Activated CD4-positive, alpha-beta memory T cell treated with anti-CD3 and anti-CD28 coated beads, Interleukin-2, amount 10 ng/mL, durations not matched to agents 7 days and 5 days (primary cell): Measurements from ENCODE around the gene SRPK1. TPM values are rescaled to one million over a fixed set of nuclear protein-coding genes. Genes with fewer than 3 reads are reported as not detected.
"Not testable (repeated sequence)": the region's sequence is repeated elsewhere in the genome, so short reads cannot be mapped to it uniquely, and the experiment has no call there.

Source experiments
- CTCF ChIA-PET: fragments of 350-600 bp; sonication (Branson Sonifier 250); formaldehyde crosslinking; loops from one replicate; lab custom pipeline; 2021; ENCODE audit warnings: antibody characterized with exemption, inconsistent platforms; lab: Charles Lee
- POLR2A ChIA-PET: fragments of 350-600 bp; sonication (Branson Sonifier 250); formaldehyde crosslinking; loops from one replicate; lab custom pipeline; 2021; ENCODE audit warnings: antibody characterized with exemption; lab: Charles Lee
- DNase-seq: peaks from one replicate; pipeline ENCODE4 v3.0.0-alpha.2; 2020
- H3K27ac Mint-ChIP-seq: one replicate; pipeline ENCODE4 v1.8.0; 2021; ENCODE audit warnings: mild to moderate bottlenecking, mixed read lengths
- H3K27me3 Mint-ChIP-seq: one replicate; pipeline ENCODE4 v1.8.0; 2021; ENCODE audit warnings: mixed read lengths
- H3K36me3 Mint-ChIP-seq: one replicate; pipeline ENCODE4 v1.8.0; 2021; ENCODE audit warnings: low read depth, mixed read lengths
- H3K4me1 Mint-ChIP-seq: one replicate; pipeline ENCODE4 v1.8.0; 2021; ENCODE audit warnings: mixed read lengths
- H3K4me3 Mint-ChIP-seq: one replicate; pipeline ENCODE4 v1.8.0; 2021; ENCODE audit warnings: mild to moderate bottlenecking, mixed read lengths
- H3K9me3 Mint-ChIP-seq: one replicate; pipeline ENCODE4 v1.8.0; 2021; ENCODE audit warnings: mixed read lengths
- total RNA-seq, 2 experiments: library from RNA; stranded (reverse); gene quantifications; one replicate each; pipeline ENCODE4 v1.2.3, GENCODE V29; 2021

Gene SRPK1
- total RNA-seq, 2 experiments from 2014 or later = 83.0 to 85.4 TPM

DNA sequence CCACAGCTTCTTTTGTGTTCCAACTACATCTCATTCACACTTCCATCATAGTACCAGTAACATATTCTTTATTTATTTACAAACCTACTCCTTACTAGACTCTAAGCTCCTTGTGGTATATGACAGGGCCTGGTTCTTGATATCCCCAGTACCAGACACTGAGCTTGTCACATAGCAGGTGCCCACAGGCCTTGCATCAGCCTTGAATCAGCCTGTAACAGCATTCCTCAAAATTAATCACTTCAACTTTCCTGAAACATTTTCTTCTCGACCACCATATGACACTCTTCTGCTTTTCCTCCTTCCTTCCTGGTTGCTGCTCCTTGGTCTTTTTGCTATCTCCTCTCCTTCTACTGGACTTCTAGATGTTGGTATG, 24.7 kb upstream of the SRPK1 start:
- H3K9me3 Mint-ChIP-seq = no peaks in the 10 kb centered on the region
- H3K27ac Mint-ChIP-seq = no peak overlapping the region
- DNase-seq = no peak
- H3K27me3 Mint-ChIP-seq = peaks cover 3% of the 10 kb centered on the region
- ChIA-PET CTCF (no interaction called here), POLR2A (no interaction called here)
- H3K4me3 Mint-ChIP-seq = no peak overlapping the region
- no peaks in the 10 kb centered on the region for H3K36me3 Mint-ChIP-seq
- no peaks in the 10 kb centered on the region for H3K4me1 Mint-ChIP-seq

DNA sequence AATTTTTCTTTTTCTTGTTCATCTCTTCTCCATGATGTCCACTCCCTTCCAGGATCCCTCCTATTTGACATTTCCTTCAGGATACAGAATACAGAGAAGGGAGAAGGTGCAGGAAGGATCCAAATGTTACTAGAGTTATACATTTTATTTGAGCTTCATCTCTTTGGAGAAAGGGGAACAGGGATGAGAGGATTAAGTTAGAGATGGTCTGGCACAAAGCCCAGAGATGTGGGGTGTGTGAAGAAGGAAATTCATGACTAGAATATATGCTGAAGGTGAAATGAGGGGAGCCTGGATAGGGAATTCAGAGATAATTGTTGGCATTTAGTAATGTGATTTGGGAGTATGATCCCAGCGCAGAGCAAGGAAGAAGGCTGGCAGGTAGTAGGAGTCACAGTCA, 22.5 kb upstream of the SRPK1 start:
- Mint-ChIP-seq H3K27me3 (peaks cover 3% of the 10 kb centered on the region), H3K36me3 (no peaks in the 10 kb centered on the region), H3K4me1 (no peaks in the 10 kb centered on the region), H3K27ac (no peak overlapping the region), H3K4me3 (no peak overlapping the region), H3K9me3 (no peaks in the 10 kb centered on the region)
- CTCF ChIA-PET = interaction anchor here (0.6 kb wide), 1 partner anchor 362 kb away, joined by 3 read pairs; no protein-coding TSS in a partner anchor
- no peak for DNase-seq
- POLR2A ChIA-PET = no interaction called here

DNA sequence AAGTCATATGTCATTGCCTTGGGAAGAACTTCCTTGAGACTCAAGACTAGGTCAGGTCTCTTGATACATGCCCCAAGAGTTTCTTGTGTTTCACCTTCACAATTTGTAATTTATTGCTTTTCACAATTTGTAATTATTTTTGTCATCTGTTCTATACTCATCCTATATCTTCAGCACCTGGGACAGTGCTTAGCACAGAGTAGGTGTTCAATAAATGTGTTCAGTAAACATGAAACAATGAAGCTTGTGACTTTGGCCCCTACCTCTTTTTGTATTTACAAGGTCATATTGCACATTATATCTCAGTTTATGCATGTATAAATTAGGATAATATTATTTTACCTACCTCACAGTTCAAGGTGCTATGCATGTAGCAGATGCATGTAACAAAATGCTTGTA, 21.5 kb upstream of the SRPK1 start:
- no peak for DNase-seq
- Mint-ChIP-seq H3K27ac (no peak overlapping the region), H3K27me3 (peaks cover 3% of the 10 kb centered on the region), H3K36me3 (no peaks in the 10 kb centered on the region), H3K9me3 (no peaks in the 10 kb centered on the region), H3K4me1 (no peaks in the 10 kb centered on the region), H3K4me3 (no peak overlapping the region)
- ChIA-PET CTCF (no interaction called here), POLR2A (no interaction called here)

DNA sequence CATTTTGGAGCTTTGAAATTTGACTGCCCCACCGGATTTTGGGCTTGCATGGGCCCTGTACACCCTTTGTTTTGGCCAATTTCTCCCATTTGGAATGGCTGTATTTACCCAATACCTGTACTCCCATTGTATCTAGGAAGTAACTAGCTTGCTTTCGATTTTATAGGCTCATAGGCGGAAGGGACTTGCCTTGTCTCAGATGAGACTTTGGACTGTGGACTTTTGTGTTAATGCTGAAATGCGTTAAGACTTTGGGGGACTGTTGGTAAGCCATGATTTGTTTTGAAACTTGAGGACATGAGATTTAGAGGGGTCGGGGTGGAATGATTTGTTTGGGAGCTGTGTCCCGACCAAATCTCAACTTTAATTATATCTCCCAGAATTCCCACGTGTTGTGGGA, 20.3 kb upstream of the SRPK1 start:
- H3K9me3 Mint-ChIP-seq, H3K27ac Mint-ChIP-seq, H3K4me1 Mint-ChIP-seq, POLR2A ChIA-PET, DNase-seq, H3K4me3 Mint-ChIP-seq, H3K27me3 Mint-ChIP-seq, CTCF ChIA-PET, H3K36me3 Mint-ChIP-seq: not testable (repeated sequence)

DNA sequence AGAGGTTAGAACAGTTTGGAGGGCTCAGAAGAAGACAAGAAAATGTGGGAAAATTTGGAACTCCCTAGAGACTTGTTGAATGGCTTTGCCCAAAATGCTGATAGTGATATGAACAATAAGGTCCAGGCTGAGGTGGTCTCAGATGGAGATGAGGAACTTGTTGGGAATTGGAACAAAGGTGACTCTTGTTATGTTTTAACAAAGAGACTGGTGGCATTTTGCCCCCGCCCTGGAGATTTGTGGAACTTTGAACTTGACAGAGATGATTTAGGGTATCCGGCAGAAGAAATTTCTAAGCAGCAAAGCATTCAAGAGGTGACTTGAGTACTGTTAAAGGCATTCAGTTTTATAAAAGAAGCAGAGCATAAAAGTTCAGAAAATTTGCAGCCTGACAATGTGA, 19.1 kb upstream of the SRPK1 start:
- H3K27ac Mint-ChIP-seq, H3K4me1 Mint-ChIP-seq, CTCF ChIA-PET, H3K36me3 Mint-ChIP-seq, H3K9me3 Mint-ChIP-seq, DNase-seq, H3K4me3 Mint-ChIP-seq, POLR2A ChIA-PET: not testable (repeated sequence)
- H3K27me3 Mint-ChIP-seq = peaks cover 13% of the 10 kb centered on the region

DNA sequence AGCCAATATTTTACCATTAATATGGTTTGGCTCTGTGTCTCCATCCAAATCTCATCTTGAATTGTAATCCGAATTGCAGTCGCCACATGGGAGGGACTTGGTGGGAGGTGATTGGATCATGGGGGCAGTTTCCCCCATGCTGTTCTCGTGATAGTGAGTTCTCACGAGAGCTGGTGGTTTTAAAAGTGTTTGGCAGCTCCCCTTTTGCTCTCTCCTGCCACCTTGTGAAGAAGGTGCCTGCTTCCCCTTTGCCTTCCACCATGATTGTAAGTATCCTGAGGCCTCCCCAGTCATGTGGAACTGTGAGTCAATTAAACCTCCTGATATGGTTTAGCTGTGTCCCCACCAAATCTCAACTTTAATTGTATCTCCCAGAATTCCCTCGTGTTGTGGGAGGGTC, 18.4 kb upstream of the SRPK1 start:
- H3K27me3 Mint-ChIP-seq = peaks cover 15% of the 10 kb centered on the region
- H3K9me3 Mint-ChIP-seq, H3K4me3 Mint-ChIP-seq, H3K4me1 Mint-ChIP-seq, H3K36me3 Mint-ChIP-seq, CTCF ChIA-PET, POLR2A ChIA-PET, DNase-seq, H3K27ac Mint-ChIP-seq: not testable (repeated sequence)

DNA sequence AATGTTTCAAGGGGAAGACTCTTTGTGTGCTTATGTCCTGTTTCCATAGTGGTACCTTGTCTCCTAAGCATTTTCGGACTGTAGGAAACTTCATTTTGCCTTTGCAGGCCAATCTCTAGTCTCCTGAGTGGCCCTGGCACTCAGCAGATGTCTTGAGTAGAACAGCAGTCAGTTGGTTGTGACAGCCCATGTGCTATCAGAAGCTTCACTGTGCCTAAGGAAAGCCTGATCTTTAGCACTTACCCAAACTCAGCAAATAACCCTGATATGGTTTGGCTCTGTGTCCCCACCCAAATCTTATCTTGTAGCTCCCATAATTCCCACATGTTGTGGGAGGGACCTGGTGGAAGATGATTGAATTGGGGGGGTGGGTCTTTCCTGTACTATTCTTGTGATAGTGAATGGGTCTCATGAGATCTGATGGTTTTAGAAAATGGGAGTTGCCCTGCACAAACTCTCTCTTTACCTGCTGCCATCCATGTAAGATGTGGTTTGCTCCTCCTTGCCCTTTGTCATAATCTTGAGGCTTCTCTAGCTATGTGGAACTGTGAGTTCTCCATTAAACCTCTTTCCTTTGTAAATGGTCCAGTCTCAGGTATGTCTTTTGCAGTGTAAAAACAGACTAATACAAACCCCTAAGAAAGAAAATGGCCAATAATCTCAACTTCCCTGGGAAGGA, 15.9 kb upstream of the SRPK1 start:
- ChIA-PET CTCF (no interaction called here), POLR2A (no interaction called here)
- Mint-ChIP-seq H3K36me3 (no peaks in the 10 kb centered on the region), H3K27me3 (peaks cover 12% of the 10 kb centered on the region), H3K4me1 (no peaks in the 10 kb centered on the region), H3K27ac (no peak overlapping the region), H3K4me3 (no peak overlapping the region), H3K9me3 (no peaks in the 10 kb centered on the region)
- DNase-seq = no peak

DNA sequence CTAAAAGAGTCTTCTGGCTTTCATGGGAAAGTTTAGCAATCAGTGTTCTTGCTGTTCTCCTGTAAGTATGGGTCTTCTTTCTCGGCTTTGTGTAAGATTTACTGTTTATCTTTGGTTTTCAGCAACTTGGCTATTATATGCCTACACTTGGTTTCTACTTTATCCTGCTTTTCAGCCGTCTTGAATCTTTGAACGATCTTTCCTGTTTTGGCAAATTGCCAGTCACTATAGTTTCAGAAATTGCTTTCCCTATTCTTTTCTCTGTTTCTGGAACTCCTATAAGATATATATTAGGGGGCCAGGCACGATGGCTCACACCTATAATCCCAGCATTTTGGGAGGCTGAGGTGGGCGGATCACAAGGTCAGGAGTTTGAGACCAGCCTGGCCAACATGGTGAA, 14.6 kb upstream of the SRPK1 start:
- Mint-ChIP-seq H3K9me3 (no peaks in the 10 kb centered on the region), H3K27ac (no peak overlapping the region), H3K36me3 (no peaks in the 10 kb centered on the region), H3K27me3 (peaks cover 12% of the 10 kb centered on the region), H3K4me3 (no peak overlapping the region), H3K4me1 (no peaks in the 10 kb centered on the region)
- ChIA-PET POLR2A (no interaction called here), CTCF (no interaction called here)
- no peak for DNase-seq

DNA sequence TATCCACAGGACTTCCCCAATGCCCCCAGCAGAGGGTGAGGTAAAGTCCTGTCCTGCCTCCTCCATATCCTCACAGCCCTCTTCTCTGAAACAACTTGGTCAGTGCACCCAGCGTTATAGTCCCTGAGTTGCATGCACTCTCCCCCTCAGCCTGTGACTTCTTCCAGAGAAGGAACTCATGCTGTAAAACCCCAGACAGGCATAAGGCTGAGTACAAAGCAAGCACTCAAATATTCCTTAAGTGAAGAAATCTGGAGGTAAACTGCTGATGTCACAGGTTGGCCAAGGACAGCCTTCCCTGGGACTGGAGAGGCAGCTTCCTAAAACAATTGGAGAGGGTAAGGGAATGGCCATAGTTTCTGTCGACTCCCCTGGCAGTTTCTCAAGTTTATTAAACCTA, 12.9 kb upstream of the SRPK1 start:
- CTCF ChIA-PET = no interaction called here
- no peaks in the 10 kb centered on the region for H3K36me3 Mint-ChIP-seq
- POLR2A ChIA-PET = no interaction called here
- DNase-seq = no peak
- peaks cover 12% of the 10 kb centered on the region for H3K27me3 Mint-ChIP-seq
- no peaks in the 10 kb centered on the region for H3K4me1 Mint-ChIP-seq
- no peaks in the 10 kb centered on the region for H3K9me3 Mint-ChIP-seq
- H3K4me3 Mint-ChIP-seq = no peak overlapping the region
- no peak overlapping the region for H3K27ac Mint-ChIP-seq

DNA sequence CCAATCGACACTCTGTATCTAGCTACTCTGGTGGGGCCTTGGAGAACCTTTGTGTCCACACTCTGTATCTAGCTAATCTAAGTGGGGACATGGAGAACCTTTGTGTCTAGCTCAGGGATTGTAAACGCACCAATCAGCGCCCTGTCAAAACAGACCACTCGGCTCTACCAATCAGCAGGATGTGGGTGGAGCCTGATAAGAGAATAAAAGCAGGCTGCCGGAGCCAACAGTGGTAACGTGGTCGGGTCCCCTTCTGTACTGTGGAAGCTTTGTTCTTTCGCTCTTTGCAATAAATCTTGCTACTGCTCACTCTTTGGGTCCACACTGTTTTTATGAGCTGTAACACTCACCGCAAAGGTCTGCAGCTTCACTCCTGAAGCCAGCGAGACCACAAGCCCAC, 11.0 kb upstream of the SRPK1 start:
- H3K4me1 Mint-ChIP-seq, H3K4me3 Mint-ChIP-seq, H3K27me3 Mint-ChIP-seq, CTCF ChIA-PET, DNase-seq, H3K27ac Mint-ChIP-seq, H3K9me3 Mint-ChIP-seq, H3K36me3 Mint-ChIP-seq: not testable (repeated sequence)
- POLR2A ChIA-PET = interaction anchor here (2.9 kb wide), 1 partner anchor 11 kb away, joined by 9 read pairs; the partner anchor contains the start of gene SRPK1

DNA sequence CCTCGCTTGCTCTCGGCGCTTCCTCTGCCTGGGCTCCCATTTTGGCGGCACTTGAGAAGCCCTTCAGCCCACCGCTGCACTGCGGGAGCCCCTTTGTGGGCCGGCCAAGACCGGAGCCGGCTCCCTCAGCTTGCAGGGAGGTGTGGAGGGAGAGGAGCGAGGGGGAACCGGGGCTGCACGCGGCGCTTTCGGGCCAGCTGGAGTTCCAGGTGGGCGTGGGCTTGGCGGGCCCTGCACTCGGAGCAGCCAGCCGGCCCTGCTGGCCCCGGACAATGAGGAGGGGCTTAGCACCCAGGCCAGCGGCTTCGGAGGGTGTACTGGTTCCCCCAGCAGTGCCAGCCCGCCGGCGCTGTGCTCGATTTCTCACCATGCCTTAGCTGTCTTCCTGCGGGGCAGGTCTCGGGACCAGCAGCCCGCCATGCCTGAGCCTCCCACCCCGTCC, 10.2 kb upstream of the SRPK1 start:
- Mint-ChIP-seq H3K9me3 (no peaks in the 10 kb centered on the region), H3K4me3 (no peak overlapping the region), H3K4me1 (no peaks in the 10 kb centered on the region), H3K27ac (no peak overlapping the region), H3K27me3 (peaks cover 5% of the 10 kb centered on the region), H3K36me3 (no peaks in the 10 kb centered on the region)
- ChIA-PET CTCF (no interaction called here), POLR2A (interaction anchor here (2.9 kb wide), 1 partner anchor 10 kb away, joined by 9 read pairs; the partner anchor contains the start of gene SRPK1)
- DNase-seq = no peak

DNA sequence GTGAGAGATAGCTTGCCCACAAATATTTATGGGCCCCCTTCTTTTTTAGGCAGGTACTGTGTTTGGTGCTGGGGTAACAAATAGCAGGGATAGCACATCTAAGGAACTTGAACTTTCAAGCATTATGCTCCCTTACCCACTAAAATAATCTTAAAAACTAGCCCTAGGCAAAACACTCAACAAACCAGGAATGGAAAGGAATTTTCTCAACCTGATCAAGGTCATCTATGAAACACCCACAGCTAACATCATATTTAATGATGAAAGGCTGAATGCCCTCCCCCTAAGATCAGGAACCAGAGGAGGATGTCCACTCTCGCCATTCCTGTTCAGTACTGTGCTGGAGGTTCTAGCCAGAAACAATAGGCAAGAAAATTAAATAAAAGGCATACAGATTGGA, 8.7 kb upstream of the SRPK1 start:
- H3K27ac Mint-ChIP-seq = no peak overlapping the region
- peaks cover under 1% of the 10 kb centered on the region for H3K36me3 Mint-ChIP-seq
- H3K9me3 Mint-ChIP-seq = no peaks in the 10 kb centered on the region
- H3K27me3 Mint-ChIP-seq = peaks cover 1% of the 10 kb centered on the region
- ChIA-PET POLR2A (no interaction called here), CTCF (interaction anchor here (1.2 to 1.6 kb wide), 2 partner anchors 98 to 165 kb away, joined by 3 to 4 read pairs; partner anchors contain the start of gene MAPK14)
- H3K4me3 Mint-ChIP-seq = no peak overlapping the region
- no peaks in the 10 kb centered on the region for H3K4me1 Mint-ChIP-seq
- DNase-seq = no peak

DNA sequence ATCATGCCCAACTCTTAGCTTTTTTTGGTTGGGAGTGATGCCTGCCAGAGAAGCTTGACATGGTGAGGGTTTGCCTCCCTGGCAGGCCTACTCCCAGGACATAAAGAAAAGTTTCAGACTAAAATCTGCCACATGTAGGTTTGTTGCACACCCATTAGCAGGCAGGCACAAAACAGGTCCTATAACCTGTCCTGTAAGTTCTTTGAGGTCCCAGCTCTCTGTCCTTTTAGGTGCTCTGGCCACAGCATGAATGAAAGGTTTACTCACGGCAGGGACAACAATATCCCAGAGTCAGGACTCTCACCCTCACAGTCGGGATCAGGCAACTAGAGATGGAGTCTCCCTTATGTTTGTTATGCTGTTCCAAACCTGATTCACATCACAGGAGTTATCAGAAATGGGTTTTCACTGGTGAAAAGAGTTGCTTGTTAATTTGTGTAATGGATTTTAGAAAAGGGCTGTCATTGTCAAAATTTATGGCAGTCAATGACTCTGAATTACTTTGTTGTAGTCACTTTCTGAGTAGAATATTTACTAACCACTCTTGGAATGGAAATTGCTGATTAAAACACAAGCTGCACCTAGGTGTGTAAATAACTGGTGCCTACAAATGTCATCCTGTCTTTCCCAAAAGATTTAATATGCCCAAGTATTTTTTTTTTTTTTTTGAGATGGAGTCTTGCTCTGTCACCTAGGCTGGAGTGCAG, 5.8 kb upstream of the SRPK1 start:
- H3K4me3 Mint-ChIP-seq = no peak overlapping the region
- no peak for DNase-seq
- no peaks in the 10 kb centered on the region for H3K27me3 Mint-ChIP-seq
- ChIA-PET CTCF (interaction anchor here (0.8 kb wide), 1 partner anchor 689 kb away, joined by 3 read pairs; no protein-coding TSS in a partner anchor), POLR2A (no interaction called here)
- peaks cover 12% of the 10 kb centered on the region for H3K4me1 Mint-ChIP-seq
- H3K9me3 Mint-ChIP-seq = no peaks in the 10 kb centered on the region
- peaks cover 3% of the 10 kb centered on the region for H3K36me3 Mint-ChIP-seq
- no peak overlapping the region for H3K27ac Mint-ChIP-seq
